AG10803 (cell line): ENCODE results near the gene NDUFA7.
A peak's percentile ranks its signal among the peaks of the same experiment; 100 is the strongest.
"Not testable (repeated sequence)": the region's sequence is repeated elsewhere in the genome, so short reads cannot be mapped to it uniquely, and the experiment has no call there.

ENCODE experiments used
- DNase-seq: peaks from one replicate; pipeline ENCODE4 v3.0.0; 2010; ENCODE audit warnings: low read depth
- H3K4me3 ChIP-seq: 2 replicates; pipeline ENCODE4 v1.5.1; 2011; ENCODE audit warnings: mild to moderate bottlenecking, low read length, control low read depth
- CTCF ChIP-seq: conservative IDR thresholded peaks from 2 replicates; pipeline ENCODE4 v1.5.1; 2011; ENCODE audit warnings: mild to moderate bottlenecking, low read length, control low read depth, inconsistent platforms

NDUFA7 gene

GRCh38 chr19:8321986-8322637 is 937 bp upstream of the NDUFA7 start:
- peak overlapping the region; percentile 98 for H3K4me3 ChIP-seq
- DNase-seq, result no peak
- no peak for TF ChIP-seq CTCF

- TF ChIP-seq CTCF, result no peak
- peak overlapping the region; percentile 98 for H3K4me3 ChIP-seq
- no peak for DNase-seq
Measured at GRCh38 chr19:8320564-8321066, 560 bp downstream of the NDUFA7 start.

- no peak for TF ChIP-seq CTCF
- DNase-seq, result no peak
Measured at GRCh38 chr19:8319807-8320520, 1.2 kb downstream of the NDUFA7 start.

GRCh38 chr19:8318835-8319234 is 2.3 kb downstream of the NDUFA7 start:
- not testable (repeated sequence) for H3K4me3 ChIP-seq, DNase-seq

More at GRCh38 chr19:8319807-8320520, 1.2 kb downstream of the NDUFA7 start:
- peak overlapping the region; percentile 98 for H3K4me3 ChIP-seq

- no peak overlapping the region for H3K4me3 ChIP-seq
- TF ChIP-seq CTCF, result no peak
- DNase-seq, result no peak
Measured at GRCh38 chr19:8316351-8317125, 4.6 kb downstream of the NDUFA7 start.

GRCh38 chr19:8314981-8315640 is 6.1 kb downstream of the NDUFA7 start:
- not testable (repeated sequence) for H3K4me3 ChIP-seq, DNase-seq

GRCh38 chr19:8311461-8312260 is 9.5 kb downstream of the NDUFA7 start:
- TF ChIP-seq CTCF, result no peak
- H3K4me3 ChIP-seq, result no peak overlapping the region
- DNase-seq, result no peak
